Osteocyte (in vitro differentiated cells): ENCODE measurements around the gene KLF11. TPM values are rescaled to one million over a fixed set of nuclear protein-coding genes. Genes with fewer than 3 reads are reported as not detected.

Source experiments
- DNase-seq: peaks from one replicate; pipeline ENCODE4 v3.0.0; 2021; ENCODE audit warnings: mixed read lengths; ENCODE audit not compliant: unreplicated experiment; ENCODE audit errors: extremely low spot score
- H3K27ac Mint-ChIP-seq: one replicate; pipeline ENCODE4 v1.8.0; 2021; ENCODE audit warnings: mild to moderate bottlenecking, mixed read lengths; ENCODE audit not compliant: unreplicated experiment
- H3K27me3 Mint-ChIP-seq: one replicate; pipeline ENCODE4 v1.8.0; 2021; ENCODE audit warnings: mixed read lengths; ENCODE audit not compliant: unreplicated experiment
- H3K36me3 Mint-ChIP-seq: one replicate; pipeline ENCODE4 v1.8.0; 2021; ENCODE audit warnings: mixed read lengths; ENCODE audit not compliant: unreplicated experiment
- H3K4me1 Mint-ChIP-seq: one replicate; pipeline ENCODE4 v1.8.0; 2021; ENCODE audit warnings: mixed read lengths; ENCODE audit not compliant: unreplicated experiment
- H3K4me3 Mint-ChIP-seq: one replicate; pipeline ENCODE4 v1.8.0; 2021; ENCODE audit warnings: mild to moderate bottlenecking, moderate library complexity, mixed read lengths; ENCODE audit not compliant: unreplicated experiment
- H3K9me3 Mint-ChIP-seq: one replicate; pipeline ENCODE4 v1.8.0; 2021; ENCODE audit warnings: mixed read lengths; ENCODE audit not compliant: unreplicated experiment
- total RNA-seq: library from RNA; stranded (reverse); gene quantifications from 2 replicates; pipeline ENCODE4 v1.2.1, GENCODE V29; 2021
- TF ChIP-seq, protein P1 (sequence below): fragments of 200-600 bp; sonication (generic); IDR thresholded peaks from 2 replicates; pipeline ENCODE4 v1.5.0; 2021; ENCODE audit warnings: antibody characterized with exemption, mild to moderate bottlenecking, moderate library complexity

KLF11 gene
- total RNA-seq, 1 donor from 2014 or later = 17.4 TPM

DNA sequence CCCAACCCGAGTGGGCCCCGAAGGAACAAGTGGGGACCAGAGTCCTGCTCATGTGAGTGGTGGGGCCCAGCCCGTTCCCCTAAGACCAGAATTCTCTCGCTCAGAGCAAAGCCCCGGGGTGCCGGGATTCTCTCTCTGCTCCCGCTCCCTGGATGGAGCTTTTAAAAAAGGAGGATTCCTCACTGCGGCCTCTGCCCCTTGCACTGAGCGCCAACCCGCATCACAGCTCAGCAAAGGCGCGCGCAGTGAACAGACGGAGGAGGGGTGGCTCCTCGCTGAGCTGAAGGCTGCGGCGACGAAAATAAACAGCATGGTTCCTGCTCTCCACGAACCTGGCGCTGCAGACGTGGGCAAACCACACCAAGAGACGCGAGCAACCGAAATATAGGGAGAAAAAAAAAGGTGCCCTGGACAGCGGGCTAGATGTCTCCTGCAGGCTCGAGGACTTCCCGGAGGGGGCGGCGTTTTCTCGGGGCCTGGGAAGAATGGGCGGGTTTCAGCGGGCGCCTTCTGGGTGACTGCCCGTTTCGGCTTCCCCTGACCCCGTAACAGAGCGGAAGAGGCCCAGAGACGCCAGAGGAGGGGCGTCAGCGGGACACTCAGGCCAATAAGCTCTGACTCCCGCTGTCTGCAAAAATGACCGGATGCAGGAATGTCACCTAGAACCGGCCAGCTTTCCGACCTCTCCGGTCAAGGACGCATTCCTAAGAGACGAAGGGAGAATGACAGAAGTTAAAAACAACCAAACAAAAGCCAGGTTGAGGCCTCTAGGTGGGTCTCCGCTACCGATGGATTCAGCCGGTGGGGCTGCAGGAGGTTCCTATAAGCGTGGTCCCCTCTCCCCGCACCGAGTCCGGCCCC, 819 bp upstream of the KLF11 start:
- peak overlapping the region; percentile 86 for H3K4me3 Mint-ChIP-seq
- peaks cover 11% of the 10 kb centered on the region for H3K36me3 Mint-ChIP-seq
- H3K4me1 Mint-ChIP-seq = peaks cover 33% of the 10 kb centered on the region
- no peaks in the 10 kb centered on the region for H3K9me3 Mint-ChIP-seq
- TF ChIP-seq, protein P1, sequence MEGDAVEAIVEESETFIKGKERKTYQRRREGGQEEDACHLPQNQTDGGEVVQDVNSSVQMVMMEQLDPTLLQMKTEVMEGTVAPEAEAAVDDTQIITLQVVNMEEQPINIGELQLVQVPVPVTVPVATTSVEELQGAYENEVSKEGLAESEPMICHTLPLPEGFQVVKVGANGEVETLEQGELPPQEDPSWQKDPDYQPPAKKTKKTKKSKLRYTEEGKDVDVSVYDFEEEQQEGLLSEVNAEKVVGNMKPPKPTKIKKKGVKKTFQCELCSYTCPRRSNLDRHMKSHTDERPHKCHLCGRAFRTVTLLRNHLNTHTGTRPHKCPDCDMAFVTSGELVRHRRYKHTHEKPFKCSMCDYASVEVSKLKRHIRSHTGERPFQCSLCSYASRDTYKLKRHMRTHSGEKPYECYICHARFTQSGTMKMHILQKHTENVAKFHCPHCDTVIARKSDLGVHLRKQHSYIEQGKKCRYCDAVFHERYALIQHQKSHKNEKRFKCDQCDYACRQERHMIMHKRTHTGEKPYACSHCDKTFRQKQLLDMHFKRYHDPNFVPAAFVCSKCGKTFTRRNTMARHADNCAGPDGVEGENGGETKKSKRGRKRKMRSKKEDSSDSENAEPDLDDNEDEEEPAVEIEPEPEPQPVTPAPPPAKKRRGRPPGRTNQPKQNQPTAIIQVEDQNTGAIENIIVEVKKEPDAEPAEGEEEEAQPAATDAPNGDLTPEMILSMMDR = no peak
- H3K27ac Mint-ChIP-seq = peak overlapping the region; percentile 97
- H3K27me3 Mint-ChIP-seq = no peaks in the 10 kb centered on the region
- DNase-seq = no peak

DNA sequence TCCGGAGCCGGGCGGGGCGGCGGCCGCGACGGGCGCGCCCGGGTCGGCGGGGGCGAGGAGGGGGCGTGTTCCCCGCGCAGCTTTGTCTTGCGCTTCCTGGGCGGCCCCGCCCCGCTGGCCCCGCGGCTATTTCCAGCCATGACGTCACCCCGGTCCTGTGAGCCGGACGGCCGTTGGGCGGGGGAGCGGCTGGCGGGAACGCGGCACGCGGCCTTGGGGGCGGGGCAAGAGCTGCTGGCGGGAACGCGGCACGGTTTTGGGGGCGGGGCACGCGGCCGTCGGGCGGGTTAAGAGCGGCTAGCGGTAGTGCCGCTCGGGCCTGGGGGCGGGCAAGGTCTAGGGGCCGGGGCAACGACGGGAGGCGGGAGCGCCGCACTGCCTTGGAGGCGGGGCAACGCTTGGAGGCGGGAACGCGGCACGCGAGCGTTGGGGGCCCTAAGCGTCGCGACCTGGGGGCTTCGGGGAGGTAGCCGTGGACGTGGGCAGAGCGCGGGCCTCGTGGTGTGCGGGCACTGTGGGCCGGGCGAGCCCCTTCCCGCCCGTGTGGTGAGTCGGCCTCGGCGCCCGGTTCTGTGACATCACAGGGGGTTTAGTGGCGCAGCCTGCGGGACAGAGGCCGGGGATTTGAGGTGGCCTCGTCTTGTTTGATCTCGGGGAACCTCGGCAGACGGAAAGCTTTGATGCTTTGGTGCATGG, 704 bp downstream of the KLF11 start:
- H3K27ac Mint-ChIP-seq = peak overlapping the region; percentile 54
- H3K27me3 Mint-ChIP-seq = no peaks in the 10 kb centered on the region
- TF ChIP-seq, protein P1 = no peak
- H3K4me1 Mint-ChIP-seq = peaks cover 33% of the 10 kb centered on the region
- peaks cover 18% of the 10 kb centered on the region for H3K36me3 Mint-ChIP-seq
- peak overlapping the region; percentile 68 for H3K4me3 Mint-ChIP-seq
- H3K9me3 Mint-ChIP-seq = no peaks in the 10 kb centered on the region
- peak; percentile 98 for DNase-seq

DNA sequence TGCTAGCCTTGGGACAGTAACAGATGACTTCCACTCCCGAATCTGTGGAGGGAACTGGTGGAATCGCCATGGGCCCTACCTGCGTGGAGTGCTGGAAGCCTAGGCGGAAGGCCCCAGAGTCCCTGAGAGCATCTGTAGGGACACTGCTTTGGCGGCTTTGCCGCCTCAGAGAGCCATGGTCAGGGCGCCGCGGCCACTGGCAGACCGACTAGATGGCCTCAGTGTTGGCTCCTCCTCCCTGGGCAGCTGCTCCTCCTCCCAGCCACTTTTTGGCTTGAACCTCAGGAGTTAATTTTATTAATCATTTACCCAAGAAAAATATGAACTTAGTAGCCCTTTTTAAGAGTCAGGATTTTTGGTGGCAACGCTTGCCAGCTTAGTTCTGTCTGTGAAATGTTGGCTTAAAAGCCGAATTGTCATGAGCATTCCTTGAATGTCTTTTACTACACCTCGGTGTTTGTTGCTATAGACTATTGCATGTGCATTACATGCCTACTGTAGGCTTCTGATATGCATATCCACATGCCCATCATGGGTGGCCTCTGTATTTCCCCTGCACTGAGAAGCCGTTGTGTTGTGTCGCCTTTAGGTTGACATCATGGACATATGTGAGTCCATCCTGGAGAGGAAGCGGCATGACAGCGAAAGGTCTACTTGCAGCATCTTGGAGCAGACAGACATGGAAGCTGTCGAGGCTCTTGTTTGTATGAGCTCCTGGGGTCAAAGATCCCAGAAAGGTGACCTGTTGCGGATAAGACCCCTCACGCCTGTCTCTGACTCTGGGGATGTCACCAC, 2.4 kb downstream of the KLF11 start:
- Mint-ChIP-seq H3K4me1 (peaks cover 32% of the 10 kb centered on the region), H3K27ac (peak overlapping the region; percentile 15), H3K27me3 (no peaks in the 10 kb centered on the region), H3K9me3 (no peaks in the 10 kb centered on the region), H3K4me3 (peak overlapping the region; percentile 53), H3K36me3 (peaks cover 18% of the 10 kb centered on the region)
- DNase-seq = no peak
- TF ChIP-seq, protein P1 = no peak

DNA sequence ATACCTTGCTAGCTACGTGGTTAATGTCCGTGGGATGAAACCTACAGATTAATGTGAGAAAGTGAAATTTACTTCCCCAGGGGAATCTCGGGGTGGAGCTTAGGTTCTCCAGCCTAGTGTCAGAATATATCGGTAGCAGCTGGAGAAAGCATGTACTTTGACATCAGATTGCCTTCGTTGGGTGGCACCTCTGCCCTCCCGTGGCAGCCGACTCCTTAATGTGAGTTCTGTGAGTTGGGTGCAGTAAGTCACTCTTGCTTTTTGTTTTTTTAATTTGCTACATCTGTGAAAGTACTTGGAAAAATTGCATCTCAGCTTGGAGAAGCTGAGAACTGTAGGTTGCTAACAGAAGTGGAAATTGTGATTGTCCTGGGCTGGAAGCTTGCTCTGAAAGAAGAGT, 3.6 kb downstream of the KLF11 start:
- no peak overlapping the region for H3K4me3 Mint-ChIP-seq
- H3K4me1 Mint-ChIP-seq = peaks cover 26% of the 10 kb centered on the region
- H3K9me3 Mint-ChIP-seq = no peaks in the 10 kb centered on the region
- no peaks in the 10 kb centered on the region for H3K27me3 Mint-ChIP-seq
- DNase-seq = no peak
- TF ChIP-seq, protein P1 = no peak
- H3K36me3 Mint-ChIP-seq = peaks cover 20% of the 10 kb centered on the region
- peak overlapping the region; percentile 16 for H3K27ac Mint-ChIP-seq
